HepG2 (cell line): ENCODE results near the gene CPNE2. TPM values are rescaled to one million over a fixed set of nuclear protein-coding genes. Genes with fewer than 3 reads are reported as not detected.

Source experiments
- AHR ChIP-seq: IDR thresholded peaks from 2 replicates; pipeline ENCODE4 v1.6.1; 2018; ENCODE audit warnings: missing genetic modification reagents, missing compliant biosample characterization
- BCL6 ChIP-seq: IDR thresholded peaks from 2 replicates; pipeline ENCODE4 v1.6.1; 2016; ENCODE audit warnings: missing genetic modification reagents, missing compliant biosample characterization
- CSRNP2 ChIP-seq: sonication (generic); formaldehyde crosslinking; conservative IDR thresholded peaks from 2 replicates; pipeline ENCODE4 v1.8.0; 2022; ENCODE audit warnings: low read depth, missing genetic modification reagents
- GLMP ChIP-seq: sonication (generic); formaldehyde crosslinking; IDR thresholded peaks from 2 replicates; pipeline ENCODE4 v1.9.0; 2021; ENCODE audit warnings: missing genetic modification reagents, mild to moderate bottlenecking, borderline replicate concordance
- JUND ChIP-seq: sonication (generic); formaldehyde crosslinking; IDR thresholded peaks from 2 replicates; pipeline ENCODE4 v1.8.0; 2022; ENCODE audit warnings: mild to moderate bottlenecking, missing genetic modification reagents
- KDM4B ChIP-seq: sonication (generic); formaldehyde crosslinking; IDR thresholded peaks from 2 replicates; pipeline ENCODE4 v1.4.0; 2020; ENCODE audit warnings: missing genetic modification reagents
- RAD21 ChIP-seq: fragments of 450-650 bp; formaldehyde crosslinking; IDR thresholded peaks from 2 replicates; pipeline ENCODE4 v1.5.0; 2020; ENCODE audit warnings: mild to moderate bottlenecking
- RFX3 ChIP-seq: IDR thresholded peaks from 2 replicates; pipeline ENCODE4 v1.6.1; 2016; ENCODE audit warnings: missing biosample characterization, missing genetic modification reagents
- TBL1XR1 ChIP-seq: fragments of 150-350 bp; IDR thresholded peaks from 2 replicates; pipeline ENCODE4 v1.6.1; 2014; ENCODE audit warnings: borderline replicate concordance, low read length; ENCODE audit not compliant: partially characterized antibody
- U2AF1 ChIP-seq: fragments of 200-400 bp; formaldehyde crosslinking; optimal IDR thresholded peaks from 2 replicates; pipeline ENCODE3; 2017; ENCODE audit warnings: mild to moderate bottlenecking, low read depth, low read length
- USF2 ChIP-seq, 2 experiments: sonication (generic) in 1 of 2; formaldehyde crosslinking in 1 of 2; IDR thresholded peaks; 2 replicates each; pipeline versions ENCODE4 v1.5.1 to v1.6.1; 2011 to 2020; ENCODE audit warnings: borderline replicate concordance in 1 of 2, low read depth in 1 of 2, low read length in 1 of 2, mild to moderate bottlenecking in 1 of 2, missing genetic modification reagents in 1 of 2, moderate library complexity in 1 of 2
- ZFX ChIP-seq: sonication (generic); formaldehyde crosslinking; IDR thresholded peaks from 2 replicates; pipeline ENCODE4 v1.4.0; 2020; ENCODE audit warnings: mild to moderate bottlenecking, low read depth, missing genetic modification reagents, moderate library complexity
- ZMYM3 ChIP-seq: sonication (generic); formaldehyde crosslinking; IDR thresholded peaks from 2 replicates; pipeline ENCODE4 v1.5.1; 2020; ENCODE audit warnings: mild to moderate bottlenecking, missing genetic modification reagents
- ZNF232 ChIP-seq: sonication (generic); formaldehyde crosslinking; IDR thresholded peaks from 2 replicates; pipeline ENCODE4 v1.4.0; 2020; ENCODE audit warnings: missing genetic modification reagents, borderline replicate concordance
- ZNF414 ChIP-seq: sonication (generic); formaldehyde crosslinking; IDR thresholded peaks from 2 replicates; pipeline ENCODE4 v1.5.0; 2020; ENCODE audit warnings: missing genetic modification reagents
- ZNF576 ChIP-seq: sonication (generic); formaldehyde crosslinking; IDR thresholded peaks from 2 replicates; pipeline ENCODE4 v1.4.0; 2020; ENCODE audit warnings: mild to moderate bottlenecking, missing genetic modification reagents
- ZNF580 ChIP-seq: IDR thresholded peaks from 2 replicates; pipeline ENCODE4 v1.6.1; 2016; ENCODE audit warnings: low read depth, borderline replicate concordance
- ZNF792 ChIP-seq: IDR thresholded peaks from 2 replicates; pipeline ENCODE4 v1.6.1; 2016
- ZNF800 ChIP-seq: sonication (generic); formaldehyde crosslinking; IDR thresholded peaks from 2 replicates; pipeline ENCODE4 v1.4.0; 2020; ENCODE audit warnings: missing genetic modification reagents
- ZNF891 ChIP-seq: sonication (generic); formaldehyde crosslinking; IDR thresholded peaks from 2 replicates; pipeline ENCODE4 v1.5.0; 2020; ENCODE audit warnings: mild to moderate bottlenecking, missing genetic modification reagents
- polyA plus RNA-seq, 8 experiments: library from polyadenylated mRNA; depleted of rRNA in 3 of 8; stranded (reverse) in 7 of 8; unstranded in 1 of 8; fragments of >200 nt; fragmentation: Illumina TruSeq in 4 of 8; extraction: Trizol in 4 of 8; gene quantifications; 2 replicates each; pipeline versions ENCODE4 v1.2.1 to v1.2.3, GENCODE V29; 2011 to 2016; ENCODE audit warnings: low read depth in 4 of 8, missing spikeins in 1 of 8, mixed read lengths in 1 of 8; ENCODE audit not compliant: insufficient read depth in 1 of 8
- total RNA-seq, 5 experiments: library from RNA; depleted of rRNA; stranded (reverse); fragments of >200 nt; fragmentation: Illumina TruSeq; extraction: Trizol; gene quantifications; 2 replicates each; pipeline ENCODE4 v1.2.3, GENCODE V29; 2016; ENCODE audit warnings: low read depth in 1 of 5

Gene CPNE2
- total and polyA plus RNA-seq, 2 of the 13 experiments (the other 11 are each of a cell fraction or from before 2014, with no cell fraction given): 10.6 to 23.3 TPM

- no peak; the same call in 1 of the 2 replicates for TF ChIP-seq AHR (CRISPR knock-in tag)
- TF ChIP-seq TBL1XR1: no peak
- TF ChIP-seq ZNF792: peak; percentile 66; the same call in 1 of the 2 replicates
- TF ChIP-seq ZNF800 (CRISPR knock-in tag): no peak
- 0 out of 2 replicates have a peak, but pooled peaks have one; percentile 56 for TF ChIP-seq ZNF580 (CRISPR knock-in tag)
- no peak for TF ChIP-seq CSRNP2 (CRISPR knock-in tag)
- no peak for TF ChIP-seq ZNF576
- 0 out of 2 replicates have a peak, but pooled peaks have one; percentile 15 for TF ChIP-seq KDM4B (CRISPR knock-in tag)
- TF ChIP-seq JUND: no peak
- no peak for TF ChIP-seq USF2 (IDR thresholded peaks at IDR 0.05; ENCODE audit: low read depth, low read length)
- no peak for TF ChIP-seq USF2 (CRISPR knock-in tag; IDR thresholded peaks at IDR 0.05; ENCODE audit: borderline replicate concordance)
- TF ChIP-seq RAD21 (CRISPR knock-in tag): peak; percentile 88
- 0 out of 2 replicates have a peak, but pooled peaks have one; percentile 54 for TF ChIP-seq ZNF891 (CRISPR knock-in tag)
- no peak for TF ChIP-seq ZNF414 (CRISPR knock-in tag)
- TF ChIP-seq RFX3: no peak
- TF ChIP-seq ZFX (CRISPR knock-in tag): peak; percentile 25; the same call in 1 of the 2 replicates
- TF ChIP-seq ZMYM3 (CRISPR knock-in tag): no peak
- TF ChIP-seq GLMP (CRISPR knock-in tag): no peak
- TF ChIP-seq U2AF1: no peak
- peak; percentile 26; the same call in 1 of the 2 replicates for TF ChIP-seq BCL6 (CRISPR knock-in tag)
- no peak for TF ChIP-seq ZNF232 (CRISPR knock-in tag)
These were observed 8.1 kb upstream of the CPNE2 start (continued) for GRCh38 chr16:57084257-57084770.
